ENCODE measurements around the gene MYL12B. TPM values are rescaled to one million over a fixed set of nuclear protein-coding genes. Genes with fewer than 3 reads are reported as not detected.

The MYL12B gene
- total and polyA plus RNA-seq, 2 donors (not counting 3 experiments of a cell fraction or from before 2014, with no cell fraction given) = 634 to 724 TPM

- CTCF ChIA-PET = interaction anchor here (0.6 to 1.5 kb wide), 4 partner anchors 291 to 700 kb away, joined by 3 to 7 read pairs (median 3); no protein-coding TSS in a partner anchor
- no peak for DNase-seq (ENCODE audit: low read depth, low spot score)
These were observed 32.6 kb downstream of the MYL12B start for GRCh38 chr18:3294435-3295080.

GRCh38 chr18:3297025-3297984 is 35.4 kb downstream of the MYL12B start:
- Histone ChIP-seq H2AFZ (ENCODE audit: low read depth, low read length) (peak overlapping the region; percentile 44), H3K79me2 (ENCODE audit: control insufficient read depth, insufficient read depth, low read length) (no peaks in the 10 kb centered on the region), H3K27ac (ENCODE audit: insufficient read depth, low read depth, low read length) (no peak overlapping the region), H3K9ac (replicated peaks; ENCODE audit: extremely low read depth, insufficient read depth, low read length) (peak overlapping the region; percentile 20), H3K36me3 (ENCODE audit: control insufficient read depth in 2 of 2, extremely low read depth in 1 of 2, insufficient read depth in 2 of 2, low read length in 2 of 2) (no peaks in the 10 kb centered on the region), H3K4me3 (replicated peaks in 1 of 3; ENCODE audit: insufficient read depth in 1 of 3, low read depth in 1 of 3, low read length in 3 of 3) (peak overlapping the region in 2 of 3 experiments; percentile 53 to 54), H3K9me1 (replicated peaks; ENCODE audit: control insufficient read depth, extremely low read depth, insufficient read depth, low read length) (no peaks in the 10 kb centered on the region), H3K27me3 (ENCODE audit: control insufficient read depth in 2 of 2, insufficient read depth in 2 of 2, low read length in 2 of 2) (peaks cover 0 to 10% of the 10 kb centered on the region in 2 experiments), H4K20me1 (replicated peaks; ENCODE audit: control insufficient read depth, extremely low read depth, insufficient read depth, low read length) (no peaks in the 10 kb centered on the region), H3K4me2 (ENCODE audit: insufficient read depth, low read length) (peak overlapping the region; percentile 26), H3K4me1 (ENCODE audit: control insufficient read depth, extremely low read depth, insufficient read depth, low read length) (no peaks in the 10 kb centered on the region), H3K9me3 (replicated peaks; ENCODE audit: control insufficient read depth, insufficient read depth, low read length) (no peaks in the 10 kb centered on the region)
- no peak for FAIRE-seq
- DNase-seq (ENCODE audit: low read depth, low spot score) = peak; percentile 57
- dilution Hi-C loops (cut with MboI; ENCODE audit: extremely low pct_ligation_motif_present, low sequenced_read_pairs) (no loop called here), intact Hi-C loops (cut with micrococcal nuclease) (no loop called here)
- no TSS peak for BruUV-seq (replicated peaks)
- ChIA-PET POLR2A (interaction anchor here (1.4 kb wide), 1 partner anchor 151 kb away, joined by 4 read pairs; no protein-coding TSS in a partner anchor), CTCF (interaction anchor here (0.7 to 3.3 kb wide), 17 partner anchors 8 to 698 kb away, joined by 3 to 23 read pairs (median 5); no protein-coding TSS in a partner anchor)
- TF ChIP-seq MAX (IDR thresholded peaks at IDR 0.05; ENCODE audit: insufficient read depth, insufficient read length) = no peak
- no peak for TF ChIP-seq GATA2 (IDR thresholded peaks at IDR 0.05; ENCODE audit: insufficient read depth, insufficient read length, low read depth, low read length)
- peak; percentile 64 to 67 for TF ChIP-seq CTCF (IDR thresholded peaks at IDR 0.05; ENCODE audit: extremely low read depth in 1 of 2, insufficient read depth in 1 of 2, low read depth in 1 of 2, low read length in 2 of 2)
- no peak for TF ChIP-seq MYC (IDR thresholded peaks at IDR 0.05; ENCODE audit: low read depth, low read length)
- no peak for TF ChIP-seq JUN (IDR thresholded peaks at IDR 0.05; ENCODE audit: borderline replicate concordance, insufficient read depth, insufficient read length, low read depth)
- no peak for TF ChIP-seq EZH2 (IDR thresholded peaks at IDR 0.05; ENCODE audit: borderline replicate concordance, low read depth, low read length, severe bottlenecking)
- no peak for TF ChIP-seq FOS (IDR thresholded peaks at IDR 0.05; ENCODE audit: borderline replicate concordance, insufficient read depth, low read length)
- TF ChIP-seq POLR2A (IDR thresholded peaks at IDR 0.05; ENCODE audit: low read depth, low read length) = no peak
- peak; percentile 23 for TF ChIP-seq POLR2AphosphoS5 (IDR thresholded peaks at IDR 0.05; ENCODE audit: insufficient read depth, low read depth, low read length)

More at GRCh38 chr18:3294435-3295080, 32.6 kb downstream of the MYL12B start:
- H3K4me1 ChIP-seq (ENCODE audit: control insufficient read depth, extremely low read depth, insufficient read depth, low read length) = no peaks in the 10 kb centered on the region
- POLR2A ChIA-PET = no interaction called here
- intact Hi-C loops (cut with micrococcal nuclease) = no loop called here
- TF ChIP-seq MAX (IDR thresholded peaks at IDR 0.05; ENCODE audit: insufficient read depth, insufficient read length) = no peak
- peak; percentile 8 for TF ChIP-seq FOS (IDR thresholded peaks at IDR 0.05; ENCODE audit: borderline replicate concordance, insufficient read depth, low read length)
- H3K4me2 ChIP-seq (ENCODE audit: insufficient read depth, low read length) = no peak overlapping the region
- H4K20me1 ChIP-seq (replicated peaks; ENCODE audit: control insufficient read depth, extremely low read depth, insufficient read depth, low read length) = no peaks in the 10 kb centered on the region
- H3K36me3 ChIP-seq (ENCODE audit: control insufficient read depth in 2 of 2, extremely low read depth in 1 of 2, insufficient read depth in 2 of 2, low read length in 2 of 2) = no peaks in the 10 kb centered on the region
- no peak overlapping the region for H2AFZ ChIP-seq (ENCODE audit: low read depth, low read length)
- no TSS peak for BruUV-seq (replicated peaks)
- H3K4me3 ChIP-seq (replicated peaks in 1 of 3; ENCODE audit: insufficient read depth in 1 of 3, low read depth in 1 of 3, low read length in 3 of 3) = no peak overlapping the region
- no peaks in the 10 kb centered on the region for H3K79me2 ChIP-seq (ENCODE audit: control insufficient read depth, insufficient read depth, low read length)
- no peak for FAIRE-seq
- no peaks in the 10 kb centered on the region for H3K9me1 ChIP-seq (replicated peaks; ENCODE audit: control insufficient read depth, extremely low read depth, insufficient read depth, low read length)
- H3K27ac ChIP-seq (ENCODE audit: insufficient read depth, low read depth, low read length) = no peak overlapping the region
- H3K9me3 ChIP-seq (replicated peaks; ENCODE audit: control insufficient read depth, insufficient read depth, low read length) = no peaks in the 10 kb centered on the region
- peaks cover 0 to 3% of the 10 kb centered on the region in 2 experiments for H3K27me3 ChIP-seq (ENCODE audit: control insufficient read depth in 2 of 2, insufficient read depth in 2 of 2, low read length in 2 of 2)
- H3K9ac ChIP-seq (replicated peaks; ENCODE audit: extremely low read depth, insufficient read depth, low read length) = no peak overlapping the region
- dilution Hi-C loops (cut with MboI; ENCODE audit: extremely low pct_ligation_motif_present, low sequenced_read_pairs) = no loop called here

All from endothelial cell of umbilical vein (primary cell).